SU-DHL-6 (cell line): ENCODE measurements around the gene ANO6.

Experiments
- H2AFZ ChIP-seq: fragments of 200-600 bp; sonication (generic); 2 replicates; pipeline ENCODE4 v1.6.1; 2014; ENCODE audit warnings: low read depth, mild to moderate bottlenecking, moderate library complexity, mixed read lengths, antibody characterized with exemption, low read length; ENCODE audit not compliant: severe bottlenecking
- H3F3A ChIP-seq: fragments of 200-600 bp; shearing (Covaris generic); 2 replicates; pipeline ENCODE4 v1.6.0; 2016; ENCODE audit warnings: antibody characterized with exemption, mild to moderate bottlenecking; ENCODE audit not compliant: insufficient read depth
- H3K27ac ChIP-seq: fragments of 200-600 bp; sonication (generic); 2 replicates; pipeline ENCODE4 v1.5.1; 2016; ENCODE audit warnings: low read depth, mild to moderate bottlenecking, low read length, moderate library complexity, mixed read lengths
- H3K27me3 ChIP-seq: fragments of 200-600 bp; sonication (generic), shearing (Covaris generic); 2 replicates; pipeline ENCODE4 v1.6.0; 2014; ENCODE audit warnings: mild to moderate bottlenecking, low read length
- H3K36me3 ChIP-seq: fragments of 200-600 bp; sonication (generic); 2 replicates; pipeline ENCODE4 v1.6.1; 2014; ENCODE audit warnings: mild to moderate bottlenecking, low read length, mixed read lengths
- H3K4me2 ChIP-seq: fragments of 300-600, 200-600 bp; shearing (Covaris generic), sonication (generic); 2 replicates; pipeline ENCODE4 v1.6.0; 2014; ENCODE audit warnings: low read length, low read depth, mild to moderate bottlenecking; ENCODE audit not compliant: poor library complexity, severe bottlenecking
- H3K4me3 ChIP-seq: fragments of 200-600 bp; sonication (generic); 2 replicates; pipeline ENCODE4 v1.5.1; 2014; ENCODE audit warnings: antibody characterized with exemption, low read length, mild to moderate bottlenecking, mixed read lengths; ENCODE audit not compliant: insufficient read depth, poor library complexity, severe bottlenecking
- H3K79me2 ChIP-seq: fragments of 200-600 bp; sonication (generic); 2 replicates; pipeline ENCODE4 v1.6.1; 2014; ENCODE audit warnings: mild to moderate bottlenecking, low read length, moderate library complexity; ENCODE audit not compliant: insufficient read depth
- H3K9ac ChIP-seq: fragments of 200-600 bp; sonication (generic); 2 replicates; pipeline ENCODE4 v1.7.0; 2014; ENCODE audit warnings: mild to moderate bottlenecking, low read length
- H3K9me2 ChIP-seq: fragments of 200-600 bp; sonication (generic); replicated peaks from 2 replicates; pipeline ENCODE4 v1.6.1; 2014; ENCODE audit warnings: low read length; ENCODE audit not compliant: insufficient read depth
- H3K9me3 ChIP-seq: fragments of 200-600 bp; sonication (generic); 2 replicates; pipeline ENCODE4 v1.6.1; 2014; ENCODE audit warnings: low read length, mixed read lengths; ENCODE audit not compliant: insufficient read depth
- H4K20me1 ChIP-seq: fragments of 200-600 bp; sonication (generic); 2 replicates; pipeline ENCODE4 v1.6.1; 2014; ENCODE audit warnings: low read depth, mild to moderate bottlenecking, antibody characterized with exemption, low read length, moderate library complexity, mixed read lengths
- CTCF ChIP-seq: fragments of 200-600 bp; sonication (generic); IDR thresholded peaks from one replicate; pipeline ENCODE4 v1.5.1; 2017; ENCODE audit warnings: antibody characterized with exemption, mild to moderate bottlenecking, low read length, moderate library complexity; ENCODE audit not compliant: insufficient read depth, poor library complexity, severe bottlenecking
- EZH2phosphoT487 ChIP-seq: fragments of 200-600 bp; sonication (generic), shearing (Covaris generic); conservative IDR thresholded peaks from 2 replicates; pipeline ENCODE4 v1.6.1; 2018; ENCODE audit warnings: mild to moderate bottlenecking, antibody characterized with exemption, low read length, moderate library complexity, mixed read lengths

Gene ANO6

GRCh38 chr12:45303945-45304344, 88.0 kb downstream of the ANO6 start:
- H3F3A ChIP-seq: no peaks in the 10 kb centered on the region
- no peak overlapping the region for H3K4me3 ChIP-seq
- no peaks in the 10 kb centered on the region for H4K20me1 ChIP-seq
- no peaks in the 10 kb centered on the region for H3K79me2 ChIP-seq
- no peak overlapping the region for H3K9ac ChIP-seq
- no peaks in the 10 kb centered on the region for H3K27me3 ChIP-seq
- no peaks in the 10 kb centered on the region for H3K9me3 ChIP-seq
- TF ChIP-seq CTCF (no peak), EZH2phosphoT487 (no peak)
- H3K27ac ChIP-seq: no peak overlapping the region
- H3K4me2 ChIP-seq: no peak overlapping the region
- no peaks in the 10 kb centered on the region for H3K36me3 ChIP-seq
- H2AFZ ChIP-seq: no peak overlapping the region
- no peaks in the 10 kb centered on the region for H3K9me2 ChIP-seq

GRCh38 chr12:45304514-45305178, 88.8 kb downstream of the ANO6 start:
- H2AFZ ChIP-seq: no peak overlapping the region
- H3K27ac ChIP-seq: no peak overlapping the region
- no peak overlapping the region for H3K4me2 ChIP-seq
- H3K9ac ChIP-seq: no peak overlapping the region
- H4K20me1 ChIP-seq: no peaks in the 10 kb centered on the region
- no peaks in the 10 kb centered on the region for H3F3A ChIP-seq
- no peak overlapping the region for H3K4me3 ChIP-seq
- no peak for TF ChIP-seq EZH2phosphoT487
- TF ChIP-seq CTCF: no peak
- no peaks in the 10 kb centered on the region for H3K36me3 ChIP-seq
- H3K9me2 ChIP-seq: no peaks in the 10 kb centered on the region
- H3K27me3 ChIP-seq: no peaks in the 10 kb centered on the region
- no peaks in the 10 kb centered on the region for H3K79me2 ChIP-seq
- H3K9me3 ChIP-seq: no peaks in the 10 kb centered on the region

GRCh38 chr12:45305907-45306306, 90.0 kb downstream of the ANO6 start:
- TF ChIP-seq EZH2phosphoT487: no peak
- no peak for TF ChIP-seq CTCF
- Histone ChIP-seq H3F3A (no peaks in the 10 kb centered on the region), H2AFZ (no peak overlapping the region), H4K20me1 (no peaks in the 10 kb centered on the region), H3K9me2 (no peaks in the 10 kb centered on the region), H3K36me3 (no peaks in the 10 kb centered on the region), H3K9ac (no peak overlapping the region), H3K9me3 (no peaks in the 10 kb centered on the region), H3K27ac (no peak overlapping the region), H3K79me2 (no peaks in the 10 kb centered on the region), H3K4me3 (no peak overlapping the region), H3K4me2 (no peak overlapping the region), H3K27me3 (no peaks in the 10 kb centered on the region)
